NOMO-1 treated with DMSO at 0.1 percent for 48 hours (cell line): ENCODE data around the gene TMED6.
"Not testable (repeated sequence)": the region's sequence is repeated elsewhere in the genome, so short reads cannot be mapped to it uniquely, and the experiment has no call there.

Experiments
- DNase-seq: peaks from one replicate; lab custom pipeline; 2025; ENCODE audit not compliant: unreplicated experiment; lab: John Stamatoyannopoulos, UW

TMED6 gene

DNA sequence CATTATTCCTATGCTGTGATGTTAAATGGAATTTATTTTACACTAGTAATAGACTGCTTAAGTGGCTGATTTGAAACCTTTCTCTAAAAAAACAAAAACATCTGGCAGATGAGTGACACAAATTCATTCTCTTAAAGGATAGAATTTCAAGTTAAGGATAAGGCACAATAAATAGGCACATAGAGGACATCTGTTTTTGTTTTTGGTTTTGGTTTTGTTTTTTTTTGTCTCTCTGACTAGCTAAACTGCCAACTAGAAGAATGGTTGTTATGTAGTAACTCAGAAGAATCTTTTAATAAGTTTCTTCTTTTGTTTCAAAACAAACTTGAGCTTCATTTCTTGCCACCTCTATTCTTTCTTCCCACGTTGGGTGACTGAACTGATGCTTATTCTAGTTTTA, 45.6 kb downstream of the TMED6 start:
- no peak for DNase-seq

DNA sequence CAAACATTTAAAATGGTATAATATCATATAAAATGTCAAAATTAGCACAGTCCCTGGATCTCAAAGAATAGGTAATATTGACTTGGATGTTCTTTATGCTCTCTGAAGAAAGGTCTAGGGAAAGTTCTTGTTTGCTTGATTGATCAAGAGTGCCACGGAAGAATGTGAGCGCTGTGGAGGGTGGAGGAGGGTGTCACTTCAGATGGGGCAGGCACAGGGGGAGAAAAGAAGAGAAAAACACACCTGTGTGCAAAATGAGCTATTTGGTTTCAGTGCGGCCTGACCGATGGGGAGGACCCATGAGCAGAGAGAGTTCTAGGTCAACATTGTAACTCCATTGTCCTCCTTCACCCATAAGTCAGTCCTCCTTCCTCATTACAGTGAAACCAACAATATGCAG, 49.3 kb downstream of the TMED6 start:
- DNase-seq, result no peak

DNA sequence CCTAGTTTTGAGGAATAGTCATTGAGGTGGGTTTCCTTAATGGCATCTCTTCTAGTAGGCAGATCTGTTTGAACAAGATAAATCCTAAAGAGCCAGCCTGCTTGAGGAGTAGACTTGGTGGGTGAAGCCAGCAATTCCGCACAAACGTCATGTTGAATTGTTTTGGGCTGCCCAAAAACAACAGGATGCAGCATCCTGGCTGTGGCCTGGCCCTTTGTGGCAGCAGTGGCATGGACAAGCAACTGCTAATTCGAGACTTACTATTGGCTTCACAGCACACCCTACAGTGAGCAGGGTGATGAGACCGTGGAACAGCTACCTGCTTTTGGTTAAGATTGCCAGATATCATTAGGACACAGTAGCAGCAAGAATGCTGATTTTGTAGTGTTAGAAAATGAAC, 49.7 kb downstream of the TMED6 start:
- no peak for DNase-seq

DNA sequence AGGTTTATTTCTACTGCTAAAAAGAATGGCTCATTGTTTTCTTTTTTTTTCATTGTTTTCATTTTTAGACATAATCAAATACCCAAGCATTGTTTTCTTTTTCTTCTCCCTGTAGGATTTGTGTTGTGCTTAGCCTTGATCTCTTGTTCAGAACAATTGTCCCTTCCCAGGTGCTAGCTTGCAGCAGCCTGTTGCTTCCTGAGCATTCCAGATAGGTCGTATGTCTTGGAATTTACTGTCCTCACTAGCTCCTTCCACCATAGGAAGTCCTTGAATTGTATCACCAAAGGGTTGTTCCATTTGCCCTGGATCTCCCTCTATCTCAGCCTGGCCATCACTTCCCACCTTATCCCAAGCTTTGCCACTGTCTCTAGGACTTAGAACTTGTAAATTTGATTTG, 50.4 kb downstream of the TMED6 start:
- no peak for DNase-seq

DNA sequence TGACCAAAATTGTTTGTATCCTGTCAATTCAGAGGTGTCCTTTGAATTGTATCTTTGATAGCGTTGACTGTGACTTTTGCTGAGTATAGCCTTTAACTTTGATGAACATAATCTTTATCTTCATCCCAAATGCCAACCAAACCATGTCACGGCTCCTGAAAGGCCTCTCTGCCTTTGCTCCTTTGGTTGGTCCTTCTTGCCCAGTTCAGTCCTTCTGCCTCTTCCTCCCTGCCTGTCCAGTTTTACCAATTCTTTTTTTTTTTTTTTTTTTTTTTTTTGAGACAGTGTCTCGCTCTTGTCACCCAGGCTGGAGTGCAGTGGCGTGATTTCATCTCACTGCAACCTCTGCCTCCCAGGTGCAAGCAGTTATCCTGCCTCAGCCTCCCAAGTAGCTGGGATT, 53.3 kb downstream of the TMED6 start:
- DNase-seq, result no peak

DNA sequence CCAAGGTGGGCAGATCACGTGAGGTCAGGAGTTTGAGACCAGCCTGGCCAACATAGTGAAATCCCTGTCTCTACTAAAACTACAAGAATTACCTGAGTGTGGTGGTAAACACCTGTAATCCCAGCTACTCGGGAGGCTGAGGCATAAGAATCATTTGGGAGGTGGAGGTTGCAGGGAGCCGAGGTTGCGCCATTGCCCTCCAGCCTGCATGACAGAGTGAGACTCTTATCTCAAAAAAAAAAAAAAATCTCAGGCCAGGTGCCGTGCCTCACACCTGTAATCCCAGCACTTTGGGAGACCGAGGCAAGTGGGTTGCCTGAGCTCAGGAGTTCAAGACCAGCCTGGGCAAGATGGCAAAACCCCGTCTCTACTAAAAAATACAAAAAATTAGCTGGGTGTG, 54.8 kb downstream of the TMED6 start:
- DNase-seq, result not testable (repeated sequence)

DNA sequence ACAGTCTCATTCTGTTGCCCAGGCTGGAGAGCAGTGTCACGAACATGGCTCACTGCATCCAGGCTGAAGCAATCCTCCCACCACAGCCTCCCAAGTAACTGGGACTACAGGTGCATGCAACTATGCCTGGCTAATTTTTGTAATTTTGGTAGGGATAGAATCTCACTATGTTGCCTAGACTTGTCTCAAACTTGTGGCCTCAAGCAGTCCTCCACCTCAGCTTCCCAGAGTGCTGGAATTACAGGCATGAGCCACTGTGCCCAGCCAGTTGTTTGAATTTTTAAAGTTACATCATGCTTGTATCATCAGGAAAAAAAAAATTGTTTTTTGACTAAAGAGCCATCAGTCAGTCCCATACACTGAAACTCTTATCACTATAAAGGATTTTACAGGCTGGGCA, 57.5 kb downstream of the TMED6 start:
- no peak for DNase-seq

DNA sequence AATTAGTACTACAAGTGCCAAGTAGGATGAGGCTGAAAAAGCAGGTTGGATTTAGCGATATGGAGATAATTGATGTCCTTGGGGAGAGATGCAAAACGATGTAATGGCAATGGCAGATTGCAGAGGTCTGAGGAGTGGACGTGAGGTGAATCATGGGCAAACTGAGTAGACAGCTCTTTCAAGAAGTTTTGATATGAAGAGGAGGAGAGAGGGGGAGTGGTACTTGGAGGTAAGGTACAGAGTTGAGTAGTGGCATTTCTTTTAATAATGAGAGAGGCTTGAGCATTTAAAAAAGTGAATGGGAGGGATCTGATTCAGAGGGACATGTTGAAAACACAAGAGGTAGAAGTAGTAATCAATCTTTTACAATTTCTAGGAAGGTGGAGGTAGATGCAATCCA, 58.2 kb downstream of the TMED6 start:
- DNase-seq, result no peak
